ENCODE results near the gene ZSCAN29. TPM values are rescaled to one million over a fixed set of nuclear protein-coding genes. Genes with fewer than 3 reads are reported as not detected.
A peak's percentile ranks its signal among the peaks of the same experiment; 100 is the strongest.

ZSCAN29 gene
- total and polyA plus RNA-seq, 2 of the 13 experiments (the other 11 are each of a cell fraction or from before 2014, with no cell fraction given), result 8.3 to 27.4 TPM

GRCh38 chr15:43383070-43383469 lies 12.2 kb upstream of the ZSCAN29 start:
- WGBS (ENCODE audit: low lambda C conversion rate), result 88% methylated on average over 2 of the region's 2 CpGs
- Histone ChIP-seq H2AFZ (ENCODE audit: low read length) (no peak overlapping the region), H3K27me3 (ENCODE audit: control insufficient read depth in 1 of 2, insufficient read depth in 2 of 2, low read length in 2 of 2) (no peaks in the 10 kb centered on the region), H3K4me3 (replicated peaks in 1 of 3; ENCODE audit: insufficient read depth in 1 of 3, low read depth in 2 of 3, low read length in 3 of 3) (no peak overlapping the region), H3K36me3 (replicated peaks in 1 of 2; ENCODE audit: control insufficient read depth in 1 of 2, insufficient read depth in 2 of 2, low read length in 2 of 2) (peaks cover 15 to 74% of the 10 kb centered on the region in 2 experiments; a peak in 4 of 5 replicates), H3K9ac (ENCODE audit: insufficient read depth, low read depth, low read length) (no peak overlapping the region), H3K79me2 (ENCODE audit: insufficient read depth, low read length) (no peaks in the 10 kb centered on the region), H3K27ac (ENCODE audit: extremely low read length, insufficient read depth, low read length) (no peak overlapping the region), H3K4me1 (ENCODE audit: insufficient read depth, low read length) (no peaks in the 10 kb centered on the region), H3K4me2 (ENCODE audit: low read depth, low read length) (no peak overlapping the region), H3K9me3 (ENCODE audit: low read length) (no peaks in the 10 kb centered on the region), H4K20me1 (ENCODE audit: insufficient read depth, low read length) (no peaks in the 10 kb centered on the region)
- peak; percentile 49; the same call in 1 of the 2 replicates for TF ChIP-seq NFE2L2 (IDR thresholded peaks at IDR 0.05; ENCODE audit: low read length)
- TF ChIP-seq SP140L (CRISPR knock-in tag; IDR thresholded peaks at IDR 0.05; ENCODE audit: borderline replicate concordance), result no peak
- TF ChIP-seq ZFY (CRISPR knock-in tag; IDR thresholded peaks at IDR 0.05), result no peak
- TF ChIP-seq HMGA1 (CRISPR knock-in tag; conservative IDR thresholded peaks at IDR 0.05), result no peak
- TF ChIP-seq CEBPG (CRISPR knock-in tag; IDR thresholded peaks at IDR 0.05), result no peak
- no peak for TF ChIP-seq GATAD2A (CRISPR knock-in tag; IDR thresholded peaks at IDR 0.05)
- TF ChIP-seq MLX (CRISPR knock-in tag; IDR thresholded peaks at IDR 0.05), result no peak
- no peak for FAIRE-seq
- BruUV-seq (replicated peaks), result no TSS peak
- no peak for ATAC-seq
- in situ Hi-C loops (cut with HindIII; ENCODE audit: extremely low pct_ligation_motif_present, low pct_unique_long_range_greater_than_20kb), result no loop called here
- DNase-seq (ENCODE audit: low spot score), result no peak
- POLR2A ChIA-PET, result no interaction called here
- CTCF ChIA-PET (ENCODE audit: low intra/inter-chr PET ratio, low total read pairs), result no interaction called here
- intact Hi-C loops (cut with micrococcal nuclease; ENCODE audit: unreplicated experiment), result no loop called here

GRCh38 chr15:43382310-43382709 lies 11.5 kb upstream of the ZSCAN29 start:
- no TSS peak for BruUV-seq (replicated peaks)
- Histone ChIP-seq H3K9ac (ENCODE audit: insufficient read depth, low read depth, low read length) (no peak overlapping the region), H3K4me1 (ENCODE audit: insufficient read depth, low read length) (no peaks in the 10 kb centered on the region), H2AFZ (ENCODE audit: low read length) (no peak overlapping the region), H3K9me3 (ENCODE audit: low read length) (no peaks in the 10 kb centered on the region), H3K27me3 (ENCODE audit: control insufficient read depth in 1 of 2, insufficient read depth in 2 of 2, low read length in 2 of 2) (no peaks in the 10 kb centered on the region), H3K79me2 (ENCODE audit: insufficient read depth, low read length) (no peaks in the 10 kb centered on the region), H4K20me1 (ENCODE audit: insufficient read depth, low read length) (no peaks in the 10 kb centered on the region), H3K4me2 (ENCODE audit: low read depth, low read length) (no peak overlapping the region), H3K27ac (ENCODE audit: extremely low read length, insufficient read depth, low read length) (no peak overlapping the region), H3K36me3 (replicated peaks in 1 of 2; ENCODE audit: control insufficient read depth in 1 of 2, insufficient read depth in 2 of 2, low read length in 2 of 2) (peaks cover 15 to 75% of the 10 kb centered on the region in 2 experiments; a peak in 4 of 5 replicates), H3K4me3 (replicated peaks in 1 of 3; ENCODE audit: insufficient read depth in 1 of 3, low read depth in 2 of 3, low read length in 3 of 3) (no peak overlapping the region)
- TF ChIP-seq ZNF883 (CRISPR knock-in tag; IDR thresholded peaks at IDR 0.05; ENCODE audit: not compliant biosample characterization) (no peak), PHF5A (CRISPR knock-in tag; IDR thresholded peaks at IDR 0.05; ENCODE audit: low read depth, unreplicated experiment) (no peak)
- in situ Hi-C loops (cut with HindIII; ENCODE audit: extremely low pct_ligation_motif_present, low pct_unique_long_range_greater_than_20kb), result no loop called here
- no peak for FAIRE-seq
- ChIA-PET POLR2A (no interaction called here), CTCF (ENCODE audit: low intra/inter-chr PET ratio, low total read pairs) (no interaction called here)
- no peak for ATAC-seq
- 98% methylated on average over 4 of the region's 4 CpGs for WGBS (ENCODE audit: low lambda C conversion rate)
- DNase-seq (ENCODE audit: low spot score), result no peak
- intact Hi-C loops (cut with micrococcal nuclease; ENCODE audit: unreplicated experiment), result no loop called here

Measured in HepG2 (cell line).